ENCODE measurements around the gene TLCD2.
"Not testable (repeated sequence)": the region's sequence is repeated elsewhere in the genome, so short reads cannot be mapped to it uniquely, and the experiment has no call there.

Gene TLCD2

GRCh38 chr17:1735834-1736347 is 25.7 kb upstream of the TLCD2 start:
- no peak for DNase-seq (ENCODE audit: low read depth)

- no peak for DNase-seq (ENCODE audit: low read depth)
Measured at GRCh38 chr17:1735418-1735817, 25.2 kb upstream of the TLCD2 start.

- no peak for DNase-seq (ENCODE audit: low read depth)
Measured at GRCh38 chr17:1733759-1734158, 23.6 kb upstream of the TLCD2 start.

GRCh38 chr17:1732833-1733321 is 22.7 kb upstream of the TLCD2 start:
- no peak for DNase-seq (ENCODE audit: low read depth)

GRCh38 chr17:1732241-1732832 is 22.2 kb upstream of the TLCD2 start:
- DNase-seq (ENCODE audit: low read depth), result no peak

- no peak for DNase-seq (ENCODE audit: low read depth)
Measured at GRCh38 chr17:1731194-1731506, 21.0 kb upstream of the TLCD2 start.

- no peak for DNase-seq (ENCODE audit: low read depth)
Measured at GRCh38 chr17:1730326-1731193, 20.4 kb upstream of the TLCD2 start.

- no peak for DNase-seq (ENCODE audit: low read depth)
Measured at GRCh38 chr17:1729966-1730325, 19.8 kb upstream of the TLCD2 start.

GRCh38 chr17:1727876-1728630 is 17.9 kb upstream of the TLCD2 start:
- DNase-seq (ENCODE audit: low read depth), result no peak

- no peak for DNase-seq (ENCODE audit: low read depth)
Measured at GRCh38 chr17:1727258-1727789, 17.1 kb upstream of the TLCD2 start.

- DNase-seq (ENCODE audit: low read depth), result no peak
Measured at GRCh38 chr17:1726626-1727257, 16.6 kb upstream of the TLCD2 start.

- no peak for DNase-seq (ENCODE audit: low read depth)
Measured at GRCh38 chr17:1725642-1726511, 15.7 kb upstream of the TLCD2 start.

GRCh38 chr17:1724869-1725641 is 14.9 kb upstream of the TLCD2 start:
- no peak for DNase-seq (ENCODE audit: low read depth)

- DNase-seq (ENCODE audit: low read depth), result no peak
Measured at GRCh38 chr17:1724351-1724868, 14.2 kb upstream of the TLCD2 start, which contains the start of gene WDR81. Gene WDR81, plus strand, starts transcription at chr17:1724704. Its CDS starts 256 bp downstream, at chr17:1724960.

- DNase-seq (ENCODE audit: low read depth), result not testable (repeated sequence)
Measured at GRCh38 chr17:1722022-1722421, 11.8 kb upstream of the TLCD2 start.

GRCh38 chr17:1720856-1721386 is 10.7 kb upstream of the TLCD2 start:
- DNase-seq (ENCODE audit: low read depth), result no peak

GRCh38 chr17:1718362-1719165 is 8.4 kb upstream of the TLCD2 start:
- no peak for DNase-seq (ENCODE audit: low read depth)

GRCh38 chr17:1716912-1717695 is 6.9 kb upstream of the TLCD2 start:
- DNase-seq (ENCODE audit: low read depth), result peak; percentile 94
